ENCODE results near the gene DMXL1. TPM values are rescaled to one million over a fixed set of nuclear protein-coding genes. Genes with fewer than 3 reads are reported as not detected.
A peak's percentile ranks its signal among the peaks of the same experiment; 100 is the strongest.

DMXL1 gene
- total RNA-seq: 10 to 100 TPM; 28.9 to 29.2 TPM
- long read RNA-seq, partial matches to known transcripts: 11 of 13 reads
- long read RNA-seq, other reads (novel, unspliced or antisense): 2 of 13 reads

DNA sequence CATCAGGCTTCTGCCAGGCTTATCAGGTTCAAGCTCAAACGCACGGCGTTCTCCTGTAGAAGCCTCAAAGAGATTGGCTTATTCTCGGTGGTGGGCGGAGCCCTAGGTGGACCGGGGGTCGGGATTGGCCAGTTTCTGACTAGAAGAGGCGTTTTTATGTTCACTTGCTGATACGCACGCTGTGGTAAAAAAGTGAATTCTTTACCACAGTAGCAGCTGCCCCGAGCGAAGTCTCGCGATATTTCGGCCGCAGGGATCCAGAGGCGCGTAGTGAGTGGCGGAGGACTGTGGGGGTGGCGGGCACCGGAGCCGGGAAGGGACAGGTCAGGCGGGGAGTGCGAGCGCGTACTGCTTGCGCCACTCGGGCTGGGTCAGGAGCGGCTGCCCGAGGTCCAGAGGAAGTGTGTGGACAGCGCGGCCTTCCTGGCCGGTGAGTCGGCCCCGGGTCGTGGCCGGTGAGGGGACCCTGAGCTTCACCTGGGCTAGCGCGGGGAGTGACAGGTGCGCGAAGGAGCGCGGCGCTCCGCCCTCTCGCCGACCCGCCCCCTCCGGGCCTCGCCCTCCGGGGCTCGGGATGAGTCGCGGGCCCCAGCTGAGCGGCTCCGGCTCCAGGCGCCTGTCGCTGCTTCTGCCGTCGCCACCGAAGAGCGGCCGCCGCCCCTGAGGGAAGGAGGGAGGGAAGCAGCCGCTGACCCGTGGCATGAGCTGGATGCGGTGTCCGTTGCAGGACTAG is at the start of gene DMXL1:
Gene DMXL1, plus strand, starts transcription at position 260 of the 733 bp plus-strand sequence. CDS start 483 bp downstream, outside the sequence.
- DNase-seq: peak; percentile 99
- intact Hi-C loops (cut with DNase I): no loop called here
- ATAC-seq: peak; percentile 97 to 98

GRCh38 chr5:119021149-119021732 is 49.6 kb upstream of the DMXL1 start:
- ATAC-seq (no peak), DNase-seq (no peak)
- intact Hi-C loops (cut with DNase I): no loop called here

DNA sequence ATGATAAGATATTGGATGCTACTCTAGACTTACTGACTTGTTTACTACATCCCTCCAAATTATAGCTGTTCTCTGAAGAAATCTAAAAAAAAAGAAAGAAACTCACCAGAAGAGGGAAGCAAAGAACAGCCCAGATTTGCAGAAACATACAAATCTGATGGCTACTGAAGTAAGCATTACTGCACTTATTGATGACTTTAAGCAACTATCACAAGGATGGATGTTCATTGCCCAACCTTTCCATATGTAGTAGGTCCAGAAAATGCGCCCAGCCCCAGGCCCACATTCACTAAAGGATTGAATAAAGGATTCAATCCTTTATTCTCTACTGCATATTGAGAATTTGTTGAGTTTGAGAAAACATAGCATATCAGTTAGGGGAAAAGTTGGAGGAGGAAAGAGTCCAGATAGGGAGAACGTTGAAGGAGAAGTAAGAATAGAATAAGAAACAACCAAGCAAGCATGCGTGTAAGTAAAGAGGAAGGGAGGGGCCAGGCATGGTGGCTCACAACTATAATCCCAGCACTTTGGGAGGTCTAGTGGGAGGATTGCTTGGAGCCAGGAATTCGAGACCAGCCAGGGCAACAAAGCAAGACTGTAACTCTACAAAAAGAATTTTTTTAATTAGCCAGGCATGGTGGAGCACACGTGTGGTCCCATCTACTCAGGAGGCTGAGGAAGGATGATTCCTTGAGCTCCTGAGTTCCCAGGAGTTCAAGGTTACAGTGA is 48.7 kb upstream of the DMXL1 start:
- DNase-seq (no peak), ATAC-seq (peak in 1 of 2 donors; percentile 24)
- intact Hi-C loops (cut with DNase I): no loop called here

- ATAC-seq (no peak), DNase-seq (no peak)
- intact Hi-C loops (cut with DNase I): no loop called here
Measured at GRCh38 chr5:119022773-119023172, 48.1 kb upstream of the DMXL1 start.

- no peak for DNase-seq
- intact Hi-C loops (cut with DNase I): no loop called here
- no peak for ATAC-seq
Measured at GRCh38 chr5:119028575-119028974, 42.3 kb upstream of the DMXL1 start.

GRCh38 chr5:119031011-119031886 is 39.6 kb upstream of the DMXL1 start:
- no peak for DNase-seq
- intact Hi-C loops (cut with DNase I): no loop called here
- ATAC-seq: no peak

GRCh38 chr5:119031905-119032304 is 39.0 kb upstream of the DMXL1 start:
- intact Hi-C loops (cut with DNase I): no loop called here
- ATAC-seq (peak in 1 of 2 donors; percentile 35), DNase-seq (no peak)

DNA sequence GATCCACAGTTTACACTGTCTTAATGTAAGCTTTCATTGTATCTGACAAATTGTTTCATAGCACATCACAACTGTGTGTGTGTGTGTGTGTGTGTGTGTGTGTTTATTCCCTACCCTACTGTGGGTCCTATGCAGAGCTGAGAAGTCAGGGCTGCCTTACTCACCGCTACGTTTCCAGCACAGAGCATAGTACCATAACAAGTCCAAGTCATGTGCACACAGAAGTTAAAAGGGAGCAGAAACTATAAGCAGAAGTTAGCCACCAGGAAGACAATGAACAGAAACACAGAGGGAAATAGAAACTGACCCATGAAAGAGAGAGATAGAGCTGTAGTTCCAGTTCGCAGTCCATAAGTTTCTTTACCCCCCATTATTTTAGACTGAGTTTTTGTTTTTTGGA is 38.2 kb upstream of the DMXL1 start:
- intact Hi-C loops (cut with DNase I): no loop called here

GRCh38 chr5:119033135-119033534 is 37.8 kb upstream of the DMXL1 start:
- DNase-seq (no peak), ATAC-seq (no peak)
- intact Hi-C loops (cut with DNase I): no loop called here

More for the DNA sequence above, 38.2 kb upstream of the DMXL1 start:
- ATAC-seq (peak in 1 of 2 donors; percentile 59), DNase-seq (no peak)

DNA sequence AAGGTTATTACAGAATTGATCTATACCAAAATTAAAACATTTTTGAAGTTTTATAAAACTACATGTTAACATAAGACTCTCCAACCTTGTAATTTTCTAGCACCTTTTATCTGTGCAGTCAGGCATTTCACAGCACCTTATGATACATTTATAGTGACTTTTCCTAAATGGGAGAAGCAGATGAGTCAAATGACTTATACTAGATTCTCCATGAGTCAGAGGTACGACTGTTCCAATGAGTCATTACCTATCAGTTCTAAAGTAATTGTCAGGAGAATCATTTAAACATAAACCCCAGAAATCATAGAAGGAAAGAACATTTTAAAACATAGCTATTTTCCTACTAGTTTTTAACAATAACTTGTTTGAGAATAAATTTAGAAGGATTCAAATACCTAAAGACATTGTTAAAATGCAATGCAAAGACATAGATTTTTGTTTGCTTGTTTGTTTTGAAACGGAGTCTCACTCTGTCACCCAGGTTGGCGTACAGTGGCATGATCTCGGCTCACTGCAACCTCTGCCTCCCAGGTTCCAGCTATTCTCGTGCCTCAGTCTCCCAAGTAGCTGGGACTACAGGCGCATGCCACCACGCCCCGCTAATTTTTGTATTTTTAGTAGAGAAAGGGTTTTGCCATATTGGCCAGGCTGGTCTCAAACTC is 34.7 kb upstream of the DMXL1 start:
- intact Hi-C loops (cut with DNase I): no loop called here
- ATAC-seq (peak in 1 of 2 donors; percentile 85), DNase-seq (no peak)

- ATAC-seq (peak in 1 of 2 donors; percentile 68), DNase-seq (no peak)
- intact Hi-C loops (cut with DNase I): no loop called here
Measured at GRCh38 chr5:119037496-119038215, 33.2 kb upstream of the DMXL1 start.

GRCh38 chr5:119048246-119048645 is 22.6 kb upstream of the DMXL1 start:
- DNase-seq (no peak), ATAC-seq (no peak)
- intact Hi-C loops (cut with DNase I): no loop called here

- ATAC-seq (peak; percentile 14 to 61), DNase-seq (no peak)
- intact Hi-C loops (cut with DNase I): no loop called here
Measured at GRCh38 chr5:119049824-119050449, 20.9 kb upstream of the DMXL1 start.

- intact Hi-C loops (cut with DNase I): no loop called here
- DNase-seq (no peak), ATAC-seq (no peak)
Measured at GRCh38 chr5:119054101-119054500, 16.8 kb upstream of the DMXL1 start.

DNA sequence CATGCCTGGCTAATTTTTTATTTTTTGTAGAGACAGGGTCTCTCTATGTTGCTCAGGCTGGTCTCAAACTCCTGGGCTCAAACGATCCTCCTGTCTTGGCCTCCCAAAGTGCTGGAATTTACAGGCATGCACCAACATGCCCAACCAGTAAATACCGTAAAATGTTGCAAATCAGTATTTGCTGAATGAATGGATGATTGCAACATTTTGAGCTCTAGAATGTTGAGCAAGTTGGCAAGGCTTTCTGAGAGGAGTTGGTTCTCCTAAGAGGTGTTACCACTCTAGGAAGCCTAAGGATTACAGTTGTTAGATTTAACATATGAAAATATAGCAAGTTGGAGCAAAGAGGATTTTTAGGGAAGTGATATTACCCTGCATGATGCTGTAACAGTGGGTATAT is 15.6 kb upstream of the DMXL1 start:
- ATAC-seq: peak in 1 of 2 donors; percentile 8
- intact Hi-C loops (cut with DNase I): no loop called here
- DNase-seq: no peak

- intact Hi-C loops (cut with DNase I): no loop called here
- ATAC-seq (no peak), DNase-seq (no peak)
Measured at GRCh38 chr5:119058979-119059529, 11.8 kb upstream of the DMXL1 start.

DNA sequence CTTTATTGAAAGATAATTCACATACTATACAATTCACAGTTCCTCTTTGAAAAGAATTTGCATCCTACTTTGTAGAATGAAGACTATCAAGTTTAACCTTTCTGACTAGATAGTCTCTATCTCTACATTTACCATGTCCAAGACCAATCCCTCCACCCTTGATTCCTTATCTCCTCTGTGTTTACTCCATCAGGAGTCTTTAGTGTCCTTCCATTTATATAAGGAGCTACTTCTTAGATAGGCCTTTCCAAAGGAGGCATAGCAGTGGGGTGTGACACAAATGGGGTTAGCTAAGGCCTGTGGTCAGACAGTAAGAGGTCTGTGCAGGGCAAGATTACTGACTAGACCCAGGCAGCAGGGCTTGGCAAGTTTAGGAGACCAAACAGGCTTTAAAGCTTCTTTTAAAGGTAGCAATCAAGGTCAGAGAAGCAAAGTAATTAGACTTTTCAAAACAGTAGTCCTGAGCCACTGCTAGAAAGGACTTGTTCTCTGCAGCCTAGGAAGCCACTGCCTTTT is 11.1 kb upstream of the DMXL1 start:
- DNase-seq: no peak
- intact Hi-C loops (cut with DNase I): no loop called here
- ATAC-seq: no peak
